Measurements from ENCODE around the gene RAB8A.

The RAB8A gene

DNA sequence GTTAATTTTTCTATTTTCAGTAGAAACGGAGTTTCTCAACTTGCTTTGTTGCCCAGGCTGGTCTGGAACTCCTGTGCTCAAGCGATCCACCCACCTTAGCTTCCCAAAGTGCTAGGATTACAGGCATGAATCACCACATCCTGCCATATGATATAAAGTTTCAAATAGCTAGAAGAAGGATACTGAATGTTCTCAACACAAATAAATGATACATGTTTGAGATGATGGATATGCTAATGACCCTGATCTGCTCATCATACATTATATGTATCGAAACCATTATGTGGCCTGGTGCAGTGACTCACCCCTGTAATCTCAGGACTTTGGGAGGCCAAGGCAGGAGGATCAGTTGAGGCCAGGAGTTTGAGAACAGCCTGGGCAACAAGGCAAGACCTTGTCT lies 50.2 kb downstream of the RAB8A start:
- DNase-seq (ENCODE audit: extremely low read depth, low read depth) = peak; percentile 60
- TF ChIP-seq, protein P1, sequence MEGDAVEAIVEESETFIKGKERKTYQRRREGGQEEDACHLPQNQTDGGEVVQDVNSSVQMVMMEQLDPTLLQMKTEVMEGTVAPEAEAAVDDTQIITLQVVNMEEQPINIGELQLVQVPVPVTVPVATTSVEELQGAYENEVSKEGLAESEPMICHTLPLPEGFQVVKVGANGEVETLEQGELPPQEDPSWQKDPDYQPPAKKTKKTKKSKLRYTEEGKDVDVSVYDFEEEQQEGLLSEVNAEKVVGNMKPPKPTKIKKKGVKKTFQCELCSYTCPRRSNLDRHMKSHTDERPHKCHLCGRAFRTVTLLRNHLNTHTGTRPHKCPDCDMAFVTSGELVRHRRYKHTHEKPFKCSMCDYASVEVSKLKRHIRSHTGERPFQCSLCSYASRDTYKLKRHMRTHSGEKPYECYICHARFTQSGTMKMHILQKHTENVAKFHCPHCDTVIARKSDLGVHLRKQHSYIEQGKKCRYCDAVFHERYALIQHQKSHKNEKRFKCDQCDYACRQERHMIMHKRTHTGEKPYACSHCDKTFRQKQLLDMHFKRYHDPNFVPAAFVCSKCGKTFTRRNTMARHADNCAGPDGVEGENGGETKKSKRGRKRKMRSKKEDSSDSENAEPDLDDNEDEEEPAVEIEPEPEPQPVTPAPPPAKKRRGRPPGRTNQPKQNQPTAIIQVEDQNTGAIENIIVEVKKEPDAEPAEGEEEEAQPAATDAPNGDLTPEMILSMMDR (IDR thresholded peaks at IDR 0.05; ENCODE audit: low read depth, low read length, missing control alignments) = no peak
- no peak overlapping the region for H3K4me3 ChIP-seq (replicated peaks; ENCODE audit: low read depth, low read length)

DNA sequence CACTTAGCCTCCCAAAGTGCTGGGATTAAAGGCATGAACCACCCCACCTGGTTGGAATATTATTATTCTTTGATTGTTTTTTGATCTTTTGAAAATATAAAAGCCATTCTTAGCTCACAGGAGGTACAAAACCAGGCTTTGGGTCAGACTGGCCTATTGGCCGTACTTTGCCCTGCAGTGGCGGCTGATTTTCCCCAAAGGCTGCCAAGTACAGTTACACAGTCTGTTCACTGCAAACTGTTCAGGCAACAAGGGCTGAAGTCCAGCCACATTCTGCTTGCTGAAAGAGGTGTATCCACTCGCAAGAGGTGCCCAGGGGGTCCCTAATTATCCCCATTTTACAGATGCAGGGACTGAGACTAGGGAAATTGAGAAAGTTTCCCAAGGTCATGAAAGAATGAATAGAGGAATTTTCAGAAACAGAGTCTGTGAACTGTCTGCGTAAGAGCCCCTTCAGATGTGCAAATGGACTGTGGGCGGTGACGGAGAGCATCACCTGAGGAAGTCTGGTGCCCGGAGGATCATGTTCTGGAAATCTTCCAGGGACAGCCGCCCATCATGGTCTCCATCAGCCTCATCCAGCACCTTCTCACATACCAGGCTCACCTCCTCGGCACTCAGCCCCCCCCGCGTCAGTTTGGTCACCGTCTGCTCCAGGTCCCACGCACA lies 52.7 kb downstream of the RAB8A start:
- H3K4me3 ChIP-seq (replicated peaks; ENCODE audit: low read depth, low read length) = no peak overlapping the region
- DNase-seq (ENCODE audit: extremely low read depth, low read depth) = no peak
- TF ChIP-seq, protein P1 (IDR thresholded peaks at IDR 0.05; ENCODE audit: low read depth, low read length, missing control alignments) = no peak

DNA sequence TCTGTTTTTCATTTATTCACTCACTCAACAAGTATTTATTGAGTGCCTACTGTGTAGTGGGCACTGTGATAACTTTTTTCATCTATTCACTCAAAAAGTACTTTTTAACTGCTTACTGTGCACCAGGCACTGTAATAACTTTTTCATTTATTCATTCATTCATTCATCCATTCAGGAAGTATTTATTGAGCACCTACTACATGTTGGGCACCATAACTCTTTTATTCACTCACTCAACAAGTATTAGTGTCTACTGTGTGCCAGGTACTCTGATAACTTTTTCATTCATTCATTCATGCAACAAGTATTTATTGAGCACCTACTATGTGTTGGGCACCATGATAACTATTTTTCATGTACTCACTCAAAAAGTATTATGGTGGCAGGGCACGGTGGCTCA lies 54.7 kb downstream of the RAB8A start:
- H3K4me3 ChIP-seq (replicated peaks; ENCODE audit: low read depth, low read length) = no peak overlapping the region
- DNase-seq (ENCODE audit: extremely low read depth, low read depth) = no peak
- TF ChIP-seq, protein P1 (IDR thresholded peaks at IDR 0.05; ENCODE audit: low read depth, low read length, missing control alignments) = no peak

DNA sequence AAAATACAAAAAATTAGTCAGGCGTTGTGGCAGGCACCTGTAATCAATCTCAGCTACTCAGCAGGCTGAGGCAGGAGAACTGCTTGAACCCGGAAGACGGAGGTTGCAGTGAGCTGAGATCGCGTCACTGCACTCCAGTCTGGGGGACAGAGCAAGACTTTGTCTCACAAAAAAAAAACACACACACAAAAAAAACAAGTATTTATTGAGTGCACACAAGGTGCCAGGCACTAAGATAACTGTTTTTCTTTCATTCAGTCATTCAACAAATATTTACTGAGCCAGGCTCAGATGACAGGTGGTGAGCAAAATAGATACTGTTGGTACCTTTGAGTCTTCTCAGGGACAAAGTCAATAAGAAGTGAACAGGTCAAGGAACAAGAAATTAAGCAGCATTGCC lies 55.4 kb downstream of the RAB8A start:
- no peak for DNase-seq (ENCODE audit: extremely low read depth, low read depth)
- H3K4me3 ChIP-seq (replicated peaks; ENCODE audit: low read depth, low read length) = no peak overlapping the region
- TF ChIP-seq, protein P1 (IDR thresholded peaks at IDR 0.05; ENCODE audit: low read depth, low read length, missing control alignments) = no peak

DNA sequence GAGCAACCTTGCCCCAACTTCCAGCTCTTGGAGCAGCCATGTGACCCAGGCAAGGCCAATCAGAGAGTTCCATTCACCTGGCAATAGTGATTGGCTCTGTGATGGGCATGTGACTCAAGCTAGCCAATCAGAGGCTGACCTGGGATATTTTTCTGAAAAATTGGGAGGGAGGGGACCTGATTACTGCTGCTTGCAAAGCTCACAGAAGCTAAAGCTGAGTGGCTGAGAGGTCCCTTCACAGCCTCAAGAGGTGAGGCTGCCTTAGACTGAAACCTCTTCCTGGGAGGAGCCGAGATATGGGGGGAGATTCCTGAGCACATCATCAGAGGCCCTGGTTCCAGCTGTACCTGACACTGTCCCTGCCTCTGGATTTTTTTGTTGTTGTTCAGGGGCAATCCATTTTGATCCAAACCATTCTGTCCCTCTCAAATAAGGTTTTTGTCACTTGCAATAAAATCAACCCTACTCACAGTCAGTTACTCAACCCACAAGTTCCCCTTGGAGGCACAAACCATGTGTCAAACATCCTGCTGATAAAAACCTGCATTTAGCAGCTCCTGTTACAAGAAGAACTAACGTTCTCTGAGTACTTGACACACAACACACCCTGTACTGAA lies 56.9 kb downstream of the RAB8A start:
- TF ChIP-seq, protein P1 (IDR thresholded peaks at IDR 0.05; ENCODE audit: low read depth, low read length, missing control alignments) = no peak
- no peak overlapping the region for H3K4me3 ChIP-seq (replicated peaks; ENCODE audit: low read depth, low read length)
- DNase-seq (ENCODE audit: extremely low read depth, low read depth) = no peak

DNA sequence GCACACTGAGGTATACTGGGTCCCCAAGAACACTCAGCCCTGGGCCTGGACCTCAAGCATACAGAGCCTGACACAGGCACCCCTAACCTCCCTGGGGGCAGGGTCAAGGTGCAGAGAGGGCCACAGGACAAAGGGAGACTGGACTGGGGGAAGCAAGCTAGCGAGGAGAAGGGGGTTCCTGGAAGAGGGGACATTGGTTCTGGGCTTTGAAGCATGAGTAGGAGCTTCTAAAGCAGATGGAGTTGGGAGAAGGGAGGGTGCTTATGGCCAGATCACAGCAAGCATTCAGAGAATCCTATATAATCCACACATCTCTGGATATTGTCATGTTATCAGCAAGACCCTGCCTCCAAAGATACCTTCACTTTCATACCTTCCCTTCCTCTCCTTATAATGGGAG lies 58.4 kb downstream of the RAB8A start:
- DNase-seq (ENCODE audit: extremely low read depth, low read depth) = no peak
- TF ChIP-seq, protein P1 (IDR thresholded peaks at IDR 0.05; ENCODE audit: low read depth, low read length, missing control alignments) = no peak
- no peak overlapping the region for H3K4me3 ChIP-seq (replicated peaks; ENCODE audit: low read depth, low read length)

Measured in HFF-Myc (cell line).